Neuron (in vitro differentiated cells): ENCODE measurements around the gene ATP5F1A.
"Not testable (repeated sequence)": the region's sequence is repeated elsewhere in the genome, so short reads cannot be mapped to it uniquely, and the experiment has no call there.

Experiments used
- H2AFZ ChIP-seq: one replicate; pipeline ENCODE4 v1.6.1; 2013; ENCODE audit warnings: low read depth, mild to moderate bottlenecking, inconsistent platforms, low read length, moderate library complexity
- H3K27me3 ChIP-seq: one replicate; pipeline ENCODE4 v1.6.1; 2013; ENCODE audit warnings: low read length; ENCODE audit not compliant: insufficient read depth
- H3K36me3 ChIP-seq: one replicate; pipeline ENCODE4 v1.6.1; 2013; ENCODE audit warnings: low read length; ENCODE audit not compliant: insufficient read depth
- H3K4me1 ChIP-seq: one replicate; pipeline ENCODE4 v1.6.1; 2013; ENCODE audit warnings: low read length; ENCODE audit not compliant: insufficient read depth
- H3K4me3 ChIP-seq: 2 replicates; pipeline ENCODE4 v1.5.1; 2013; ENCODE audit warnings: mild to moderate bottlenecking, low read length, moderate library complexity
- H3K9me3 ChIP-seq: one replicate; pipeline ENCODE4 v1.6.1; 2013; ENCODE audit warnings: low read length

The ATP5F1A gene

GRCh38 chr18:46051731-46052461, 46.2 kb downstream of the ATP5F1A start:
- H3K27me3 ChIP-seq, result no peaks in the 10 kb centered on the region

GRCh38 chr18:46050268-46050667, 47.8 kb downstream of the ATP5F1A start:
- Histone ChIP-seq H3K27me3 (no peaks in the 10 kb centered on the region), H3K36me3 (no peaks in the 10 kb centered on the region), H3K4me1 (no peaks in the 10 kb centered on the region), H3K4me3 (no peak overlapping the region), H3K9me3 (no peaks in the 10 kb centered on the region), H2AFZ (no peak overlapping the region)

More at GRCh38 chr18:46051731-46052461, 46.2 kb downstream of the ATP5F1A start:
- no peaks in the 10 kb centered on the region for H3K9me3 ChIP-seq
- H3K4me1 ChIP-seq, result no peaks in the 10 kb centered on the region
- no peak overlapping the region for H2AFZ ChIP-seq
- H3K36me3 ChIP-seq, result no peaks in the 10 kb centered on the region
- no peak overlapping the region for H3K4me3 ChIP-seq

DNA sequence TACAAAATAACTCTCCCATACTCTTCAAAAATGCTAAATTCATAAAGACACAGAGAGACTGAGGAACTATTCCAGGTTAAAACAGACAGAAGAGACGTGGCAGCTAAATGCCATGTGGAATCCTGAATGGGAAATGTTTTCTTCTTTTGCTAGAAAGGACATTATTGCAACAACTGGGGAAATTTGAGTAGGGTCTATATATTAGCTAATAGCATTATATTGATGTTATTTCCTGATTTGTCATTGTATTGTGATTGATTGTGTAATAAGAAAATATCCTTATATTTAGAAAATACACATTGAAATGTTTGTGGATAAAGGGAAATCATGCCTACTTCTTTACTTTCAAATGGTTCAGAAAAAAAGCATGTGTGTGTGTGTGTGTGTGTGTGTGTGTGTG, 49.5 kb downstream of the ATP5F1A start:
- no peak overlapping the region for H2AFZ ChIP-seq
- no peaks in the 10 kb centered on the region for H3K4me1 ChIP-seq
- no peaks in the 10 kb centered on the region for H3K9me3 ChIP-seq
- H3K4me3 ChIP-seq, result no peak overlapping the region
- H3K36me3 ChIP-seq, result no peaks in the 10 kb centered on the region
- no peaks in the 10 kb centered on the region for H3K27me3 ChIP-seq

GRCh38 chr18:46047369-46047768, 50.7 kb downstream of the ATP5F1A start:
- not testable (repeated sequence) for H3K4me3 ChIP-seq

DNA sequence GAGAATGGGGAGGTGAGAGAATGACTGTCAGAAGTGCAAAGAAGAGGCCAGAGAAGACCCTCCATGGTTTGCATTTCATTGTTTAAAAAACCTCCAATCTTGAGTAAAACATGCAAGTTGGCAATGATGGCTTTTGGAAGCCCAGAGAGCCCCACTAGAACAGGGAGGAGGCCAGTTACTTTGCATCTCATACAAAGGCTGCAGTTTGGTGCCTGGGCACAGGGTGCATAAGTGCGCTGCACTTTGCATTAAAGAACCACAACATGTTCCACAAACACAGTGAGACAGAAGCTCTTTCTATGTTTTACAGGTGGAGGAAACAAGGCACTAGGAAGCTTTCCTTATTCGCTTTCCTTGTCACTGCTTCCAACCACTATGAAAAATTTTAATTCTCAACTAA, 51.4 kb downstream of the ATP5F1A start:
- H2AFZ ChIP-seq, result no peak overlapping the region
- H3K27me3 ChIP-seq, result no peaks in the 10 kb centered on the region
- no peak overlapping the region for H3K4me3 ChIP-seq
- no peaks in the 10 kb centered on the region for H3K9me3 ChIP-seq
- H3K36me3 ChIP-seq, result no peaks in the 10 kb centered on the region
- H3K4me1 ChIP-seq, result peaks cover 14% of the 10 kb centered on the region

More at GRCh38 chr18:46047369-46047768, 50.7 kb downstream of the ATP5F1A start:
- H3K36me3 ChIP-seq, H3K27me3 ChIP-seq, H2AFZ ChIP-seq, H3K4me1 ChIP-seq, H3K9me3 ChIP-seq: not testable (repeated sequence)

- no peaks in the 10 kb centered on the region for H3K27me3 ChIP-seq
- peaks cover 14% of the 10 kb centered on the region for H3K4me1 ChIP-seq
- no peaks in the 10 kb centered on the region for H3K9me3 ChIP-seq
- no peaks in the 10 kb centered on the region for H3K36me3 ChIP-seq
- no peak overlapping the region for H2AFZ ChIP-seq
- H3K4me3 ChIP-seq, result no peak overlapping the region
These were observed 52.0 kb downstream of the ATP5F1A start for GRCh38 chr18:46046126-46046525.

GRCh38 chr18:46042571-46043123, 55.4 kb downstream of the ATP5F1A start:
- Histone ChIP-seq H3K27me3 (no peaks in the 10 kb centered on the region), H2AFZ (no peak overlapping the region), H3K4me3 (no peak overlapping the region), H3K4me1 (peaks cover 14% of the 10 kb centered on the region), H3K36me3 (no peaks in the 10 kb centered on the region), H3K9me3 (no peaks in the 10 kb centered on the region)

- Histone ChIP-seq H3K4me3 (no peak overlapping the region), H3K36me3 (no peaks in the 10 kb centered on the region), H3K4me1 (peaks cover 14% of the 10 kb centered on the region), H3K27me3 (no peaks in the 10 kb centered on the region), H2AFZ (no peak overlapping the region), H3K9me3 (no peaks in the 10 kb centered on the region)
These were observed 57.4 kb downstream of the ATP5F1A start for GRCh38 chr18:46040747-46041104.

DNA sequence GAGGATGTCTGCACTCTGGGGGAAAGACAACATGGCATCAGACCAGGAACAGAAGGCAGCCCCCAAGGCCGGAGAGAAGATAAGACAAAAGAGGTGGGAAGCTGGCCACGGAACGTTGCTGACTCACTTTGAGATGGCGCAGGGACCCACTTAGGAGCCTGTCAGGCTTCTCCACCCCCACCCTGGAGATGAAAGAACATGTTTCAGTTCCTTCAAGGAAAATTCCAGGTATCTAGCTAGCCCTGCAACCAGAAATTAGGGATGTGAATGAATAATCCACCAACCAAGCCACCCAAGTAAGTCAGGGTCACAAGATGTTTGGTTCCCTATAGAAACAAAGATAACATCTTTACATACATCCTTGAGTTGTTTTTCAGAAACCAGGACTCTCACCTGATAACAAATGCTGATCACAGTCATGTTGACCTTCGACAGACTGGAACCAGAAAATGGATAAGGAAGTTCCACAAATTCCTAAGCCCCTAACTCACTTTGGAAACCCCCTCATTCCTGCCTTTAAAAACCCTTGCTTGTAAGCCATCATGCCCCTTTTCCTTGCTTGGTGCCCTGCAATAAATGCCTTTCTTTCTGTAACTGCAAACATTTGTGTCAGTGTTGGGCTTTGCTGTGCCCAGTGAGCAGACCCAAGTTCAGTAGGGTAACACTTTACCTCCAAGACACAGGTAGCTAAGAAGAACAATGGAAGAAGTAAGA, 57.9 kb downstream of the ATP5F1A start:
- Histone ChIP-seq H3K36me3 (no peaks in the 10 kb centered on the region), H2AFZ (no peak overlapping the region), H3K27me3 (no peaks in the 10 kb centered on the region), H3K4me3 (no peak overlapping the region), H3K9me3 (no peaks in the 10 kb centered on the region), H3K4me1 (peaks cover 14% of the 10 kb centered on the region)

GRCh38 chr18:46037512-46038305, 60.4 kb downstream of the ATP5F1A start:
- H3K9me3 ChIP-seq, result no peaks in the 10 kb centered on the region
- no peak overlapping the region for H2AFZ ChIP-seq
- no peaks in the 10 kb centered on the region for H3K27me3 ChIP-seq
- H3K4me1 ChIP-seq, result peaks cover 10% of the 10 kb centered on the region
- H3K4me3 ChIP-seq, result no peak overlapping the region
- H3K36me3 ChIP-seq, result no peaks in the 10 kb centered on the region

GRCh38 chr18:46035696-46036680, 62.1 kb downstream of the ATP5F1A start:
- Histone ChIP-seq H3K4me1 (no peaks in the 10 kb centered on the region), H3K4me3 (no peak overlapping the region), H3K27me3 (no peaks in the 10 kb centered on the region), H2AFZ (no peak overlapping the region), H3K36me3 (no peaks in the 10 kb centered on the region), H3K9me3 (no peaks in the 10 kb centered on the region)

GRCh38 chr18:46034230-46034629, 63.9 kb downstream of the ATP5F1A start:
- Histone ChIP-seq H3K27me3 (no peaks in the 10 kb centered on the region), H3K4me3 (no peak overlapping the region), H3K9me3 (no peaks in the 10 kb centered on the region), H3K4me1 (no peaks in the 10 kb centered on the region), H3K36me3 (no peaks in the 10 kb centered on the region), H2AFZ (no peak overlapping the region)
